Fibroblast of villous mesenchyme (primary cell): ENCODE results near the gene SLC25A26. TPM values are rescaled to one million over a fixed set of nuclear protein-coding genes. Genes with fewer than 3 reads are reported as not detected.

Source experiments
- DNase-seq: peaks from one replicate; pipeline ENCODE4 v3.0.0-alpha.2; 2010; ENCODE audit warnings: low read depth
- H3K4me3 ChIP-seq: 2 replicates; pipeline ENCODE4 v1.5.1; 2011; ENCODE audit warnings: low read depth, mild to moderate bottlenecking, low read length
- total RNA-seq: library from RNA; depleted of rRNA; stranded (reverse); fragments of >200 nt; gene quantifications from 2 replicates; pipeline ENCODE4 v1.2.3, GENCODE V29; 2012
- TF ChIP-seq, protein P1 (sequence below): IDR thresholded peaks from 2 replicates; pipeline ENCODE4 v1.5.1; 2012; ENCODE audit warnings: low read depth, mild to moderate bottlenecking, low read length; ENCODE audit not compliant: insufficient read depth

The SLC25A26 gene
- total RNA-seq, 1 donor: 18.1 TPM

- H3K4me3 ChIP-seq: no peak overlapping the region
- DNase-seq: no peak
- TF ChIP-seq, protein P1, sequence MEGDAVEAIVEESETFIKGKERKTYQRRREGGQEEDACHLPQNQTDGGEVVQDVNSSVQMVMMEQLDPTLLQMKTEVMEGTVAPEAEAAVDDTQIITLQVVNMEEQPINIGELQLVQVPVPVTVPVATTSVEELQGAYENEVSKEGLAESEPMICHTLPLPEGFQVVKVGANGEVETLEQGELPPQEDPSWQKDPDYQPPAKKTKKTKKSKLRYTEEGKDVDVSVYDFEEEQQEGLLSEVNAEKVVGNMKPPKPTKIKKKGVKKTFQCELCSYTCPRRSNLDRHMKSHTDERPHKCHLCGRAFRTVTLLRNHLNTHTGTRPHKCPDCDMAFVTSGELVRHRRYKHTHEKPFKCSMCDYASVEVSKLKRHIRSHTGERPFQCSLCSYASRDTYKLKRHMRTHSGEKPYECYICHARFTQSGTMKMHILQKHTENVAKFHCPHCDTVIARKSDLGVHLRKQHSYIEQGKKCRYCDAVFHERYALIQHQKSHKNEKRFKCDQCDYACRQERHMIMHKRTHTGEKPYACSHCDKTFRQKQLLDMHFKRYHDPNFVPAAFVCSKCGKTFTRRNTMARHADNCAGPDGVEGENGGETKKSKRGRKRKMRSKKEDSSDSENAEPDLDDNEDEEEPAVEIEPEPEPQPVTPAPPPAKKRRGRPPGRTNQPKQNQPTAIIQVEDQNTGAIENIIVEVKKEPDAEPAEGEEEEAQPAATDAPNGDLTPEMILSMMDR: no peak
Observed at GRCh38 chr3:66233033-66233432, 12.2 kb downstream of the SLC25A26 start.

DNA sequence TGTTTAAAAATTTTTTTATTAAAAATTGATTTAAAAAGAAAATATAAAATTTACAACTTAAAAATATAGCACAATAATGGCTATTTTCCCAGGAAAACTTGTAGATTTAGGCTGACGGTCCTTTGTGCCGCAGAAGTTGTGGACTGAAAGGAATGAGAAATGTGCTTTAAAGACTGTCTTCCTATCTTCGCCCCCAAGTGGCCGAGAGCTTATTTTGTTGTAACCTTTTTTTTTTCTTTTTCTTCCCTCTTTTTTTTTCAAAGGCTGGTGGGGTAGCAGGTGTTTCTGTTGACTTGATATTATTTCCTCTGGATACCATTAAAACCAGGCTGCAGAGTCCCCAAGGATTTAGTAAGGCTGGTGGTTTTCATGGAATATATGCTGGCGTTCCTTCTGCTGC, 15.5 kb downstream of the SLC25A26 start:
- TF ChIP-seq, protein P1: peak; percentile 32
- no peak overlapping the region for H3K4me3 ChIP-seq
- no peak for DNase-seq

- H3K4me3 ChIP-seq: no peak overlapping the region
- peak; percentile 48 for DNase-seq
- TF ChIP-seq, protein P1: no peak
Observed at GRCh38 chr3:66237552-66237951, 16.8 kb downstream of the SLC25A26 start.

DNA sequence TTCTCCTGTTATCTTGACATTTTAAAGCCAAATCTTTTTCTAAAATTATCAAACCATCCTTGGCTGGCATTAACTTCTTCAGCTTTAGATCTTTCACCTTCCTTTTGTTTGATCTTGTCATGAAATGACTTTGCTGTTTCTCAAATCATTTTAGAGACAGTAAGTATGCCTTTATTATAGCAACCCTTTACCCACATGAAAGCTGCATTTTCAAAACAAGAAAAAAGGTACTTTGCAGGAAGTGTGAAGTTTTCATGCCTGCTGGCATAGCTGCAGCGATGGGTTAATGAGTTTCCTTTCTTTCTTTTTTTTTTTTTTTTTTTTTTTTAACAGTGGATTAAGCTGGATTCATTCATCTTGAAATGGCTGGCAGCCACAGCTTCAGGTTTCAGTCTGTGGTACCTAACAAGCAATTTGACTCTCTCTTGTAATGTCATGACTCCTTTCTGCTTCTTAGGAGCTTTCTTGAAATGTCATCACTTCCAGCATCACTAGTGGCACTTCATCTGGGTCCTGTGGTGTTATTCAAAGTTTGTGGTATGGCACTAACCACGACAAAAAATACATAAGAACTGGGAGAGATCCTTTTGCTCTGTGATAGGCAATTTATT, 18.8 kb downstream of the SLC25A26 start:
- no peak overlapping the region for H3K4me3 ChIP-seq
- TF ChIP-seq, protein P1: no peak
- no peak for DNase-seq

DNA sequence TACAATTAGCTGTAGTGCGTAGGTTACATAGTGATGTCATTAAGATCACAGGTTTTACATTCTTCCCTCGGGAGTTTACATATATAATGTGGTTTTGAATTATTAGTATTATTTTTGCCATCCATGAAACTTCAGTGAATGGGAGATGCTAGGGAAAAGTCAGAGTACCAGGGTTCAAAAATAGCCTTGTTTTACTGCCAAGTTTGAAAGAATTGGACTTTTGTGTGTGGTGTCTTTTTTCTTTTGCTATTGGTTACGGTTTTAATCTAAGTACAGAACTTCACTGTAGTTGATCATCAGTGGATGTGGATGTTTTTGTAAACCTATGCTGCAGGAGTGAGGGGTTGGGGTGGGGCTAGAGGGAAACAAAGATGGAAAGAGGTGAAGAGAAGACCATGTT, 20.7 kb downstream of the SLC25A26 start:
- DNase-seq: no peak
- H3K4me3 ChIP-seq: no peak overlapping the region
- TF ChIP-seq, protein P1: no peak

DNA sequence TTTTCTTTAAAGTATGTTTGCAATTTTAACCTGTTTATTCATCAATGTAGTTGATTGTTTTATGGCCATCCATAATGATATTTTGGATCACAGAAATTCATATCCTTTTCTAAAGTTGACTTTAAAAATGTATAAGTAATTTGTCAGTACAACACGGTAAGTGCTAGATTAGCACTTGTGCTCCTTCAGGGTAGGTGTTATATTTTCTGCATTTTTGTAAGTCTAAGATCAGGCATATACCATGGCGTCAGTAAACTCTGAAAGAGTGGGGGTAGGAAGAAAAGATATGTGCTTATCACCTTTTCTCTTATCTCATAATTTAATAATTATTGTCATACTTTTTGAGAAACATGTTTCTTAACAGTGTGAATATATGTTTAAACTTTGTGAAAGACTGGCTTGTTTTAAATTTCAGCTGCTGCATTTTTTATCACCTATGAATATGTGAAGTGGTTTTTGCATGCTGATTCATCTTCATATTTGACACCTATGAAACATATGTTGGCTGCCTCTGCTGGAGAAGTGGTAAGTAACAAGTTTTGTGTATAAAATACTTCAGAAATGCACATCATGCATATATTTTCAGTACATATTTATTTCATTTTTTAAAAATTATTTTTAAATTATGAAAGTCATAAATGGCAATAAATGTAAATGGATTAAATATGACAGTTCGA, 22.1 kb downstream of the SLC25A26 start:
- DNase-seq: no peak
- TF ChIP-seq, protein P1: no peak
- no peak overlapping the region for H3K4me3 ChIP-seq
